Gastroesophageal sphincter (tissue), 3 donors: Measurements from ENCODE around the gene JDP2.

Experiments used
- POLR2A ChIP-seq, 2 donors: fragments of 450-650 bp; IDR thresholded peaks; one replicate each; pipeline ENCODE4 v1.6.1; 2017; ENCODE audit warnings: antibody characterized with exemption in 2 of 2, mild to moderate bottlenecking in 2 of 2, moderate library complexity in 1 of 2
- POLR2AphosphoS5 ChIP-seq: sonication (generic); formaldehyde crosslinking; IDR thresholded peaks from one replicate; pipeline ENCODE4 v1.6.1; 2017; ENCODE audit warnings: antibody characterized with exemption
- TF ChIP-seq, protein P1 (sequence below), 4 experiments: fragments of 200-600 bp in 2 of 4; fragments of 450-650 bp in 2 of 4; sonication (generic) in 1 of 4; IDR thresholded peaks; one replicate each; pipeline ENCODE4 v1.5.1; 2017 to 2019; ENCODE audit warnings: antibody characterized with exemption in 4 of 4, mild to moderate bottlenecking in 2 of 4, moderate library complexity in 2 of 4

DNA sequence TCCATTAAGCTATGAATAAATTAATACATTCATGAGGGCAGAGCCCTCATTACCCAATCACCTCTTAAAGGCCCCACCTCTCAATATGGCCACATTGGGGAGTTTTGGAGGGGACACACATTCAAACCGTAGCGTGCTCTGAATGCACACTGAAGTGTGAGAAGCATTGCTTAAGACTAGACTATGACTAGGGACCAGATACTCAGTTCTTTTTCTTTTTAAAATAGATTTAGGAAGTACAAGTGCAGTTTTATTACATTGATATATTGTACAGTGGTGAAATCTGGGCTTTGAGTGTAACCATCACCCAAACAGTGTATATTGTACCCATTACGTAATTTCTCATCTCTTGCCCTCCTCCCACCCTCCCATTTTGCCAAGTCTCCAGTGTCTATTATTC, 21.0 kb upstream of the JDP2 start:
- TF ChIP-seq POLR2AphosphoS5: no peak
- TF ChIP-seq, protein P1, sequence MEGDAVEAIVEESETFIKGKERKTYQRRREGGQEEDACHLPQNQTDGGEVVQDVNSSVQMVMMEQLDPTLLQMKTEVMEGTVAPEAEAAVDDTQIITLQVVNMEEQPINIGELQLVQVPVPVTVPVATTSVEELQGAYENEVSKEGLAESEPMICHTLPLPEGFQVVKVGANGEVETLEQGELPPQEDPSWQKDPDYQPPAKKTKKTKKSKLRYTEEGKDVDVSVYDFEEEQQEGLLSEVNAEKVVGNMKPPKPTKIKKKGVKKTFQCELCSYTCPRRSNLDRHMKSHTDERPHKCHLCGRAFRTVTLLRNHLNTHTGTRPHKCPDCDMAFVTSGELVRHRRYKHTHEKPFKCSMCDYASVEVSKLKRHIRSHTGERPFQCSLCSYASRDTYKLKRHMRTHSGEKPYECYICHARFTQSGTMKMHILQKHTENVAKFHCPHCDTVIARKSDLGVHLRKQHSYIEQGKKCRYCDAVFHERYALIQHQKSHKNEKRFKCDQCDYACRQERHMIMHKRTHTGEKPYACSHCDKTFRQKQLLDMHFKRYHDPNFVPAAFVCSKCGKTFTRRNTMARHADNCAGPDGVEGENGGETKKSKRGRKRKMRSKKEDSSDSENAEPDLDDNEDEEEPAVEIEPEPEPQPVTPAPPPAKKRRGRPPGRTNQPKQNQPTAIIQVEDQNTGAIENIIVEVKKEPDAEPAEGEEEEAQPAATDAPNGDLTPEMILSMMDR (IDR thresholded peaks at IDR 0.05): no peak
- no peak for TF ChIP-seq POLR2A (IDR thresholded peaks at IDR 0.05)
